PC-3 (cell line): ENCODE measurements around the gene KCNK3. TPM values are rescaled to one million over a fixed set of nuclear protein-coding genes. Genes with fewer than 3 reads are reported as not detected.
"Not testable (repeated sequence)": the region's sequence is repeated elsewhere in the genome, so short reads cannot be mapped to it uniquely, and the experiment has no call there.

Experiments
- ATAC-seq: fragments of 200-7000 bp; cut with Tn5 transposase; 2 replicates; pipeline ENCODE4 v1.9.1; 2020; ENCODE audit warnings: mild to moderate bottlenecking, moderate library complexity
- BruUV-seq: library from RNA; stranded (reverse); fragments of 400-500 nt; replicated peaks from 2 replicates; lab custom pipeline; 2021; lab: Mats Ljungman, UMichigan
- CTCF ChIA-PET: fragments of 300-600 bp; sonication (Branson Sonifier 250); formaldehyde crosslinking; loops from one replicate; lab custom pipeline; 2022; ENCODE audit warnings: antibody characterized with exemption; lab: Charles Lee
- POLR2A ChIA-PET: fragments of 300-600 bp; sonication (Branson Sonifier 250); formaldehyde crosslinking; loops from one replicate; lab custom pipeline; 2022; ENCODE audit warnings: antibody characterized with exemption; ENCODE audit not compliant: unreplicated experiment; lab: Charles Lee
- DNase-seq: peaks from one replicate; pipeline ENCODE4 v3.0.0-alpha.2; 2015
- H2AFZ ChIP-seq: fragments of 300-600 bp; sonication (generic); 2 replicates; pipeline ENCODE4 v1.6.0; 2016; ENCODE audit warnings: antibody characterized with exemption, low read length
- H3F3A ChIP-seq: fragments of 300-600 bp; sonication (generic); one replicate; pipeline ENCODE4 v1.6.0; 2017; ENCODE audit warnings: antibody characterized with exemption, low read length, control low read depth, mild to moderate bottlenecking; ENCODE audit not compliant: unreplicated experiment
- H3K27ac ChIP-seq: fragments of 300-600 bp; sonication (generic); 2 replicates; pipeline ENCODE4 v1.5.1; 2016; ENCODE audit warnings: mild to moderate bottlenecking, low read length
- H3K27me3 ChIP-seq: fragments of 300-600 bp; sonication (generic); 2 replicates; pipeline ENCODE4 v1.6.1; 2016; ENCODE audit warnings: low read length, mixed read lengths
- H3K36me3 ChIP-seq: fragments of 300-600 bp; sonication (generic); 2 replicates; pipeline ENCODE4 v1.6.1; 2016; ENCODE audit warnings: low read depth, mixed run types, low read length, mixed read lengths
- H3K4me1 ChIP-seq: fragments of 300-600 bp; sonication (generic); 2 replicates; pipeline ENCODE4 v1.5.1; 2016; ENCODE audit warnings: low read length; ENCODE audit not compliant: insufficient read depth
- H3K4me2 ChIP-seq: fragments of 300-600 bp; sonication (generic); 2 replicates; pipeline ENCODE4 v1.6.0; 2016; ENCODE audit warnings: low read length
- H3K4me3 ChIP-seq: fragments of 300-600 bp; sonication (generic); 2 replicates; pipeline ENCODE4 v1.5.1; 2016; ENCODE audit warnings: mild to moderate bottlenecking, low read length, mixed read lengths
- H3K79me2 ChIP-seq: fragments of 300-600 bp; sonication (generic); 2 replicates; pipeline ENCODE4 v1.6.1; 2017; ENCODE audit warnings: low read length, mixed read lengths
- H3K9ac ChIP-seq: fragments of 300-600 bp; sonication (generic); 2 replicates; pipeline ENCODE4 v1.6.0; 2016; ENCODE audit warnings: mild to moderate bottlenecking, low read length
- H3K9me2 ChIP-seq: fragments of 300-600 bp; sonication (generic); replicated peaks from 2 replicates; pipeline ENCODE4 v1.6.1; 2016; ENCODE audit warnings: mixed run types, low read length, mixed read lengths
- H3K9me3 ChIP-seq: fragments of 300-600 bp; sonication (generic); 2 replicates; pipeline ENCODE4 v1.6.1; 2016; ENCODE audit warnings: low read length, mixed read lengths
- H4K20me1 ChIP-seq: fragments of 300-600 bp; sonication (generic); 2 replicates; pipeline ENCODE4 v1.6.1; 2016; ENCODE audit warnings: low read length, mixed read lengths
- EZH2 ChIP-seq: fragments of 300-600 bp; sonication (generic); IDR thresholded peaks from one replicate; pipeline ENCODE4 v1.6.1; 2017; ENCODE audit warnings: antibody characterized with exemption, mild to moderate bottlenecking, low read length; ENCODE audit not compliant: unreplicated experiment
- EZH2phosphoT487 ChIP-seq: fragments of 300-600 bp; sonication (generic); IDR thresholded peaks from 2 replicates; pipeline ENCODE4 v1.6.1; 2018; ENCODE audit warnings: mild to moderate bottlenecking, antibody characterized with exemption, low read length, borderline replicate concordance
- intact Hi-C: fragments of 100-400 bp; cut with micrococcal nuclease; formaldehyde crosslinking; loops from 2 replicates; pipeline ENCODE4 v1.9.0; 2023
- total RNA-seq: library from RNA; depleted of rRNA; stranded (reverse); fragments of >200 nt; gene quantifications from 2 replicates; pipeline ENCODE4 v1.2.3, GENCODE V29; 2014
- TF ChIP-seq, protein P1 (sequence below): fragments of 300-600 bp; sonication (generic); conservative IDR thresholded peaks from 2 replicates; pipeline ENCODE4 v1.5.1; 2017; ENCODE audit warnings: antibody characterized with exemption, low read depth, mild to moderate bottlenecking, low read length

Gene KCNK3
- total RNA-seq, 1 experiment from 2014 or later, result 0.04 TPM

DNA sequence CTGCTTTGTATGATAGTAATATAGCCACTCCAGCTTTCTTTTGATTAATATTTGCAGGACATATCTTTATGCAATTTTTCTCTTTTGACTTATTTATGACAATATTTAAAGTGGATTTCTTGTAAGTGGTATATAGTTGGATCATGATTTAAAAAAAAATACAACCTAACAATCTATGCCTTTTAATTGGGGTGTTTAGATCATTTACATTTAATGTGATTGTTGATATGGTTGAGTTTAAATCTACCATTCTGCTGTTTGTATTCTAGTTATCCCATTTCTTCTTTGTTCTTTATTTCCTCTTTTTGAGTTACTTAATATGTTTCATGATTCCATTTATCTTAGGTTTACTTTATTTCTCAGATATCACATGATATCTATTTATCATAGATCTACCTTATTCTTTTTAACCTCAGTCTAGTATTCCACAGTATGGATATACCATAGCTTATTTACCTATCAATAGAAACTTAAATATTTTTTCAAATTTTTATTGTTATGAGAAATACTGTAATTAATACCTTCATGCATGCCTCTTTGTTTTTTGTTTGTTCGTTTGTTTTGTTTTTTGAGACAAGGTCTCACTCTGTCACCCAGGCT is 32.1 kb upstream of the KCNK3 start:
- POLR2A ChIA-PET, result no interaction called here
- no peak for DNase-seq
- 0 out of 2 replicates have a peak, but pooled peaks cover 12% of the 10 kb centered on the region for H3K9me3 ChIP-seq
- no peak overlapping the region for H3K9ac ChIP-seq
- no peaks in the 10 kb centered on the region for H3K79me2 ChIP-seq
- H2AFZ ChIP-seq, result no peak overlapping the region
- no peak for TF ChIP-seq EZH2
- TF ChIP-seq, protein P1, sequence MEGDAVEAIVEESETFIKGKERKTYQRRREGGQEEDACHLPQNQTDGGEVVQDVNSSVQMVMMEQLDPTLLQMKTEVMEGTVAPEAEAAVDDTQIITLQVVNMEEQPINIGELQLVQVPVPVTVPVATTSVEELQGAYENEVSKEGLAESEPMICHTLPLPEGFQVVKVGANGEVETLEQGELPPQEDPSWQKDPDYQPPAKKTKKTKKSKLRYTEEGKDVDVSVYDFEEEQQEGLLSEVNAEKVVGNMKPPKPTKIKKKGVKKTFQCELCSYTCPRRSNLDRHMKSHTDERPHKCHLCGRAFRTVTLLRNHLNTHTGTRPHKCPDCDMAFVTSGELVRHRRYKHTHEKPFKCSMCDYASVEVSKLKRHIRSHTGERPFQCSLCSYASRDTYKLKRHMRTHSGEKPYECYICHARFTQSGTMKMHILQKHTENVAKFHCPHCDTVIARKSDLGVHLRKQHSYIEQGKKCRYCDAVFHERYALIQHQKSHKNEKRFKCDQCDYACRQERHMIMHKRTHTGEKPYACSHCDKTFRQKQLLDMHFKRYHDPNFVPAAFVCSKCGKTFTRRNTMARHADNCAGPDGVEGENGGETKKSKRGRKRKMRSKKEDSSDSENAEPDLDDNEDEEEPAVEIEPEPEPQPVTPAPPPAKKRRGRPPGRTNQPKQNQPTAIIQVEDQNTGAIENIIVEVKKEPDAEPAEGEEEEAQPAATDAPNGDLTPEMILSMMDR, result no peak
- TF ChIP-seq EZH2phosphoT487, result no peak
- no peaks in the 10 kb centered on the region for H3K9me2 ChIP-seq
- H3K36me3 ChIP-seq, result no peaks in the 10 kb centered on the region
- no peaks in the 10 kb centered on the region for H3F3A ChIP-seq
- H3K4me2 ChIP-seq, result no peak overlapping the region
- no TSS peak for BruUV-seq
- H4K20me1 ChIP-seq, result no peaks in the 10 kb centered on the region
- CTCF ChIA-PET, result no interaction called here
- peaks cover 32% of the 10 kb centered on the region for H3K27me3 ChIP-seq
- intact Hi-C loops, result no loop called here
- no peak overlapping the region for H3K27ac ChIP-seq
- no peaks in the 10 kb centered on the region for H3K4me1 ChIP-seq
- no peak for ATAC-seq
- H3K4me3 ChIP-seq, result no peak overlapping the region

DNA sequence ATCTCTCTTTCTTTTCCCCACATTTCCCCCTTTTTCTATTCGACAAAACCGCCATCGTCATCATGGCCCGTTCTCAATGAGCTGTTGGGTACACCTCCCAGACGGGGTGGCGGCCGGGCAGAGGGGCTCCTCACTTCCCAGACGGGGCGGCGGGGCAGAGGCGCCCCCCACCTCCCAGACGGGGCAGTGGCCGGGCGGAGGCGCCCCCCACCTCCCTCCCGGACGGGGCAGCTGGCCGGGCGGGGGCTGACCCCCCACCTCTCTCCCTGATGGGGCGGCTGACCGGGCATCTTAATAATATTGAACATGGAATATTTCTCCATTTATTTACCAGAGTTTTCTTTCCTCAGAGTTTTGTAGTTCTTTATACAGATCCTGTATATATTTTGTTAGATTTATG is 27.2 kb upstream of the KCNK3 start:
- H3K4me1 ChIP-seq, H3K9ac ChIP-seq, BruUV-seq, H3K9me2 ChIP-seq, H3K79me2 ChIP-seq, H4K20me1 ChIP-seq, ATAC-seq, intact Hi-C loops, DNase-seq, H3K36me3 ChIP-seq, H3K27ac ChIP-seq, H3K4me3 ChIP-seq, H2AFZ ChIP-seq, CTCF ChIA-PET, H3K27me3 ChIP-seq, POLR2A ChIA-PET, H3F3A ChIP-seq, H3K4me2 ChIP-seq: not testable (repeated sequence)
- H3K9me3 ChIP-seq, result 0 out of 2 replicates have a peak, but pooled peaks cover 10% of the 10 kb centered on the region

DNA sequence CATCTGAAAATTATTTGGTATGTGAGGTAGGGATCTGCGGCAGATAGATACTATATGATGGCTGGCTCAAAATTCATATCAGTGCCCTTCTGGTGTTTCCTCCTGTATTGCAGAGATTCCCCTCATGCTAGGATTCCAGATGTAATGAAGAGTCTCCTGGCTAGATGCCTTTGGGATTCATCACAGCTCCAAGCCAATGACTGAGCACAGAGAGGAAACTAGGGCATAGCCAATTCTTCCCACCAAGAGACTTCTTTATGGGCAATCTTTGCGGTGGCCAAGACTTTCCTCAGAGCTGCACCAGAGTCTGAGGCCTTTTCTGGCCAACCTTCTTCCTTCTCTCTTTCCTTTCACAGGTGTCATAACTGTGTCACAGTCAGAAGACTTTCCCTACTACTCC is 25.9 kb upstream of the KCNK3 start:
- Histone ChIP-seq H3K27me3 (peaks cover 13% of the 10 kb centered on the region), H3K9me2 (no peaks in the 10 kb centered on the region), H2AFZ (no peak overlapping the region), H4K20me1 (no peaks in the 10 kb centered on the region), H3K4me2 (no peak overlapping the region), H3K4me1 (peaks cover 17% of the 10 kb centered on the region), H3K27ac (no peak overlapping the region), H3K9me3 (0 out of 2 replicates have a peak, but pooled peaks cover 6% of the 10 kb centered on the region), H3K9ac (no peak overlapping the region), H3F3A (no peaks in the 10 kb centered on the region), H3K36me3 (no peaks in the 10 kb centered on the region), H3K4me3 (no peak overlapping the region), H3K79me2 (no peaks in the 10 kb centered on the region)
- intact Hi-C loops, result no loop called here
- ATAC-seq (no peak), DNase-seq (peak; percentile 13)
- ChIA-PET POLR2A (no interaction called here), CTCF (interaction anchor here (0.5 kb wide), 1 partner anchor 76 kb away, joined by 4 read pairs; no protein-coding TSS in a partner anchor)
- TF ChIP-seq EZH2phosphoT487 (no peak), EZH2 (no peak)
- TF ChIP-seq, protein P1, result no peak
- no TSS peak for BruUV-seq
